ENCODE measurements around the gene ARNT2.

The ARNT2 gene

DNA sequence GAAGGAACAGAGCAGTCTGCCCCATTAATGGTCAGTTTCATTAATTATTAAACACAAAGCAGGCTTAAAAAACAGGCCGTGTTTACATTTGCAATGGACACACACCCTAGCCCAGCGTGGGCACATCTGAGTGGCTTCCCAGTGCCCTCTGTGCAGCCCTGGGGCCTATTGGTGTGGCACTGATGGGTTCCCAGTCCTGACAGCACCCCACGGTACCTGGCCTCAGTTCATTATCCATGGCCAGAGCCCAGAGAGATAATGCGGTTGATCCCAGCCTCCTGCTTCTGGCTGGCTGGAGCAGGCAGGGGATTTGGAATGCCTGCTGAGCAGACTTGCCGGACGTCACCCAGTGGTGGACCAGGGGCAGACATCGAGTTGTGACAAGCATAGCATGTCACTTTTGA is 180.4 kb downstream of the ARNT2 start:
- FAIRE-seq (no peak), DNase-seq (ENCODE audit: insufficient read length, low spot score) (no peak)
- TF ChIP-seq, protein P1, sequence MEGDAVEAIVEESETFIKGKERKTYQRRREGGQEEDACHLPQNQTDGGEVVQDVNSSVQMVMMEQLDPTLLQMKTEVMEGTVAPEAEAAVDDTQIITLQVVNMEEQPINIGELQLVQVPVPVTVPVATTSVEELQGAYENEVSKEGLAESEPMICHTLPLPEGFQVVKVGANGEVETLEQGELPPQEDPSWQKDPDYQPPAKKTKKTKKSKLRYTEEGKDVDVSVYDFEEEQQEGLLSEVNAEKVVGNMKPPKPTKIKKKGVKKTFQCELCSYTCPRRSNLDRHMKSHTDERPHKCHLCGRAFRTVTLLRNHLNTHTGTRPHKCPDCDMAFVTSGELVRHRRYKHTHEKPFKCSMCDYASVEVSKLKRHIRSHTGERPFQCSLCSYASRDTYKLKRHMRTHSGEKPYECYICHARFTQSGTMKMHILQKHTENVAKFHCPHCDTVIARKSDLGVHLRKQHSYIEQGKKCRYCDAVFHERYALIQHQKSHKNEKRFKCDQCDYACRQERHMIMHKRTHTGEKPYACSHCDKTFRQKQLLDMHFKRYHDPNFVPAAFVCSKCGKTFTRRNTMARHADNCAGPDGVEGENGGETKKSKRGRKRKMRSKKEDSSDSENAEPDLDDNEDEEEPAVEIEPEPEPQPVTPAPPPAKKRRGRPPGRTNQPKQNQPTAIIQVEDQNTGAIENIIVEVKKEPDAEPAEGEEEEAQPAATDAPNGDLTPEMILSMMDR (IDR thresholded peaks at IDR 0.05; ENCODE audit: insufficient read depth, missing control alignments) = no peak

DNA sequence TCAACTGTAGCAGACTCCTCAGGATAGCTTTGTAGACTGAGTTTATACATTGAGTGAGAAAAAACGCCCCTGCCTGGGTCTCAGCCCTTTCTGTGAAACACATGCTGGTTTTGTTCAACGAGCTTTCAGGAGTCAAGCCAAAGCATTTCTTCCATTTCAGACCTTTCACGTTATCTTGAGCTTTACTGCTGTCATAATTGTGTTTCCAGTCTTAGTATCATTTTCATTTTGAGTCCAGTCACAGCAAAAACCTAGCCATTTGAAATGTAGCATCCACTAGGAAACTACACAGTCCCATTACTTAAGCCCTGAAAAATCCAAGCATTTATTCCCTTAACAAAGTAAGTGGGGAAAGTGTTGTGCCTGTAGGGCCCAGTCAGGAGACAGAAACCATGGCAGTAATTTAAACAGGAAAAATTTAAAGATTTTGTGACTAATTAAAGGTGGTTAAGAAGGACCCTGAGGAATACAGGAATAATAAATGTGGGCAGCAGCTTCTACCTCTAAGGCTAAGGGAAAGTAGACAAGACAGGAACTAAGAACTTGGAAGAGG is 180.9 kb downstream of the ARNT2 start:
- no peak for FAIRE-seq
- TF ChIP-seq, protein P1 (IDR thresholded peaks at IDR 0.05; ENCODE audit: insufficient read depth, missing control alignments) = no peak
- no peak for DNase-seq (ENCODE audit: insufficient read length, low spot score)

DNA sequence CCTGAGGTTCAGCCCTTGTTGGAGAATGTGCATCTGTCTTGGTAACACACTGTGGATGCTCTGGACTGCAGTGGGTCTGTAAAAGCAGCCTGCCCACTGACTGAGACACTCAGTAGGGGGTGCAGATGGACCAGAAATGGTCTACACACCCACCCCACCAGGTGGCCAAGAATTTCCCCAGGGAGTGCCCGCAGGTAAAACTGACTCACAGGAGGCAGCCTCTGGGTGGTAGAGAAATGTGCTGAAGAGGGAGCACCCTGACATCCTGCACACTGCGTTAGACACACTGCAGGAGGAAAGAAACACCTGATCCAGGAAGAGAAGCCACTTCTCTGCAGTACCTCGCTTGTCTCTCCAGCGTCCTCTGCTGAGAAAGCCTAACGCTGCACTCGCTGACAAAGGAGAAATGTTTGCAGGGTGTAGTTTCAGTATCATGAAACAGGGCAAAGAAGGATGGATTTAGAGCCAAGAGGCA is 181.4 kb downstream of the ARNT2 start:
- TF ChIP-seq, protein P1 (IDR thresholded peaks at IDR 0.05; ENCODE audit: insufficient read depth, missing control alignments) = no peak
- FAIRE-seq = no peak
- no peak for DNase-seq (ENCODE audit: insufficient read length, low spot score)

- FAIRE-seq (no peak), DNase-seq (ENCODE audit: insufficient read length, low spot score) (no peak)
- TF ChIP-seq, protein P1 (IDR thresholded peaks at IDR 0.05; ENCODE audit: insufficient read depth, missing control alignments) = no peak
These were observed 182.0 kb downstream of the ARNT2 start for GRCh38 chr15:80586161-80586560.

DNA sequence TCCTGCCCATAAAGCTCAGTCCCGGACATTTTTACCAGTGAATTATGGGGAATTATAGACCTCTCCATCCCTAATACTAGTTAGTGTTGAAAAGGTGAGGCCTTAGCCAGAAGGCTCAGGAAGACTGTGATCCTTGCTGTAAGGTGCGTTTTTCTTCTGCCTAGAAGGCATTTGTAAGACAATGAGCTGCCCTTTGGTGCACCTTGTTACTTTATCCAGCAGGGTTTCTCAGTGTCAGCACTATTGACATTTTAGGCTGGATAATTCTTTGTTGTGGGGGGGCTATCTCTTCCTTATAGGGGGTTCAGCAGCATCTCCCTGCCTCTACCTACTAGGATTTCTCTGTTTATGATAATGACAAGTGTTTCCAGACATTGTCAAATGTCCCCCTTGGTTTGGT is 182.8 kb downstream of the ARNT2 start:
- DNase-seq (ENCODE audit: insufficient read length, low spot score) (no peak), FAIRE-seq (no peak)
- TF ChIP-seq, protein P1 (IDR thresholded peaks at IDR 0.05; ENCODE audit: insufficient read depth, missing control alignments) = no peak

- DNase-seq (ENCODE audit: insufficient read length, low spot score) = no peak
- TF ChIP-seq, protein P1 (IDR thresholded peaks at IDR 0.05; ENCODE audit: insufficient read depth, missing control alignments) = no peak
These were observed 183.8 kb downstream of the ARNT2 start for GRCh38 chr15:80587816-80588456.

DNA sequence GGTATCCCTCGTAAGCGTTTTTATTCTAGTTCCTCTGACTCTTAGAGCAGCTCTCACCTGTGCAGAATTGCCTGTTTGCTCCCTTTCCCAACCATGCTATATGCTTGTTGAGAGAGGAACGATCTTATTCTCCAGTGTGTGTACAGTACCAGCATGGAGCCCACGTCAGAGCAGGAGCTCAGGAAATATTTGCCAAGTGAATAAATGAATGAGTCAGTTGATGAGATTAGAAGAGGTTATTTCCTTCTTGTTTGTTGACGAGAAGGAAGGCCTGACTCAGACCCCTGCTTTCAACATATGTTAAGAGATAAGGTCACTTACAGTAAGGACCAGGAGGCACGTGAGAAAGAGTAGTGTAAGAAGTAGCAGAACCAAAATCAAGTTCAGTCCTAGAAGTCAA is 184.6 kb downstream of the ARNT2 start:
- TF ChIP-seq, protein P1 (IDR thresholded peaks at IDR 0.05; ENCODE audit: insufficient read depth, missing control alignments) = no peak
- FAIRE-seq (no peak), DNase-seq (ENCODE audit: insufficient read length, low spot score) (no peak)

More at GRCh38 chr15:80587816-80588456, 183.8 kb downstream of the ARNT2 start:
- no peak for FAIRE-seq
